ENCODE measurements around the gene PSMA1. TPM values are rescaled to one million over a fixed set of nuclear protein-coding genes. Genes with fewer than 3 reads are reported as not detected.

PSMA1 gene
- total RNA-seq, 1 experiment from 2014 or later = 233 TPM

Small RNA genes lying within 50 kb of the gene (small RNA-seq; reads per million reads assigned to genes)
- gene RNU7-49P = not detected

Other genes with a start within 250 kb of the PSMA1 start
- 80.7 and 93.9 TPM in 2 replicates for gene RRAS2, start 161.2 kb downstream of the PSMA1 start, total RNA-seq (2014; rRNA removed; shearing (Covaris generic))
- 131 and 132 TPM in 2 replicates for gene COPB1, start 20.6 kb downstream of the PSMA1 start, total RNA-seq (2014; rRNA removed; shearing (Covaris generic))
- not detected in 2 replicates for gene PDE3B, start 123.4 kb upstream of the PSMA1 start, total RNA-seq (2014; rRNA removed; shearing (Covaris generic))